SK-N-SH (cell line): ENCODE data around the gene NCF4. TPM values are rescaled to one million over a fixed set of nuclear protein-coding genes. Genes with fewer than 3 reads are reported as not detected.

Experiments
- CTCF ChIA-PET: fragments of 300-600, 350-600 bp; formaldehyde crosslinking; extraction: SDS; loops from one replicate; lab custom pipeline; 2021; lab: Yijun Ruan, JAX
- POLR2A ChIA-PET: fragments of 350-600 bp; sonication (Branson Sonifier 250); formaldehyde crosslinking; extraction: SDS; loops from one replicate; lab custom pipeline; 2020; ENCODE audit warnings: antibody characterized with exemption, inconsistent platforms; lab: Yijun Ruan, JAX
- DNase-seq: peaks from one replicate; pipeline ENCODE4 v3.0.0; 2012
- H2AFZ ChIP-seq: fragments of 200-600 bp; sonication (generic); 2 replicates; pipeline ENCODE4 v1.8.1; 2016; ENCODE audit warnings: antibody characterized with exemption, mild to moderate bottlenecking, low read depth
- H3F3A ChIP-seq: fragments of 200-600 bp; sonication (generic); replicated peaks from 2 replicates; pipeline ENCODE3; 2016; ENCODE audit warnings: antibody characterized with exemption, mild to moderate bottlenecking; ENCODE audit not compliant: insufficient read depth
- H3K27ac ChIP-seq, 2 experiments: fragments of 200-500 bp in 1 of 2; fragments of 200-600 bp in 1 of 2; sonication (Bioruptor generic) in 1 of 2; sonication (generic), shearing (Covaris generic) in 1 of 2; 2 replicates each; pipeline versions ENCODE4 v1.5.1 to v1.6.1; 2014 to 2016; ENCODE audit warnings: low read depth in 2 of 2, inconsistent platforms in 1 of 2, low read length in 1 of 2, mild to moderate bottlenecking in 1 of 2, mixed read lengths in 1 of 2
- H3K27me3 ChIP-seq: fragments of 200-600 bp; sonication (generic), shearing (Covaris generic); 2 replicates; pipeline ENCODE4 v1.6.1; 2016; ENCODE audit warnings: mixed run types; ENCODE audit not compliant: insufficient read depth
- H3K36me3 ChIP-seq, 2 experiments: fragments of 200-500 bp in 1 of 2; fragments of 200-600 bp in 1 of 2; sonication (Bioruptor generic) in 1 of 2; sonication (generic) in 1 of 2; replicated peaks in 1 of 2; 2 replicates each; pipeline versions ENCODE3 to v1.5.1; 2014 to 2016; ENCODE audit warnings: low read length in 1 of 2, mild to moderate bottlenecking in 1 of 2; ENCODE audit not compliant: insufficient read depth in 2 of 2, control insufficient read depth in 1 of 2
- H3K4me1 ChIP-seq, 2 experiments: fragments of 200-500 bp in 1 of 2; fragments of 200-600 bp in 1 of 2; sonication (Bioruptor generic) in 1 of 2; sonication (generic), shearing (Covaris generic) in 1 of 2; 2 replicates each; pipeline versions ENCODE4 v1.5.1 to v1.6.1; 2014 to 2016; ENCODE audit warnings: low read depth in 1 of 2, low read length in 1 of 2, mixed run types in 1 of 2; ENCODE audit not compliant: insufficient read depth in 2 of 2, control insufficient read depth in 1 of 2
- H3K4me2 ChIP-seq: fragments of 200-600 bp; sonication (generic), shearing (Covaris generic); 2 replicates; pipeline ENCODE4 v1.6.1; 2017; ENCODE audit warnings: mixed run types
- H3K4me3 ChIP-seq, 2 experiments: fragments of 200-500 bp in 1 of 2; fragments of 200-600 bp in 1 of 2; sonication (Bioruptor generic) in 1 of 2; sonication (generic), shearing (Covaris generic) in 1 of 2; 2 replicates each; pipeline versions ENCODE4 v1.5.1 to v1.8.1; 2014 to 2016; ENCODE audit warnings: low read depth in 2 of 2, inconsistent platforms in 1 of 2, low read length in 1 of 2, mild to moderate bottlenecking in 1 of 2, mixed read lengths in 1 of 2, moderate library complexity in 1 of 2
- H3K79me2 ChIP-seq: fragments of 200-600 bp; sonication (generic); 2 replicates; pipeline ENCODE4 v1.8.1; 2017; ENCODE audit warnings: mild to moderate bottlenecking; ENCODE audit not compliant: insufficient read depth
- H3K9ac ChIP-seq: fragments of 200-600 bp; sonication (generic); 2 replicates; pipeline ENCODE4 v1.6.1; 2017; ENCODE audit warnings: mixed run types
- H3K9me2 ChIP-seq: fragments of 200-600 bp; sonication (generic); 2 replicates; pipeline ENCODE4 v1.6.1; 2017; ENCODE audit warnings: mixed run types
- H3K9me3 ChIP-seq: fragments of 200-600 bp; sonication (generic); 2 replicates; pipeline ENCODE4 v1.6.1; 2017; ENCODE audit warnings: mixed run types, mild to moderate bottlenecking, moderate library complexity
- H4K20me1 ChIP-seq: fragments of 200-600 bp; sonication (generic); 2 replicates; pipeline ENCODE4 v1.6.1; 2017; ENCODE audit warnings: mild to moderate bottlenecking, mixed run types; ENCODE audit not compliant: insufficient read depth
- CTCF ChIP-seq: fragments of 200-600 bp; sonication (generic); IDR thresholded peaks from 2 replicates; pipeline ENCODE4 v1.6.1; 2017; ENCODE audit warnings: antibody characterized with exemption, mild to moderate bottlenecking, moderate library complexity
- EP300 ChIP-seq, 2 experiments: IDR thresholded peaks; 2 replicates each; pipeline versions ENCODE4 v1.4.0 to v1.6.1; 2012; ENCODE audit warnings: borderline replicate concordance in 1 of 2, low read depth in 1 of 2, low read length in 1 of 2
- EZH2phosphoT487 ChIP-seq: fragments of 200-600 bp; sonication (generic); IDR thresholded peaks from 2 replicates; pipeline ENCODE4 v1.6.1; 2017; ENCODE audit warnings: low read depth, mixed run types, mild to moderate bottlenecking, antibody characterized with exemption, moderate library complexity, borderline replicate concordance
- FOSL2 ChIP-seq: IDR thresholded peaks from 2 replicates; pipeline ENCODE4 v1.4.0; 2012; ENCODE audit warnings: low read depth, mild to moderate bottlenecking, moderate library complexity, borderline replicate concordance
- FOXM1 ChIP-seq: IDR thresholded peaks from 2 replicates; pipeline ENCODE4 v1.4.0; 2012; ENCODE audit warnings: low read depth, mild to moderate bottlenecking
- GABPA ChIP-seq: IDR thresholded peaks from 2 replicates; pipeline ENCODE4 v1.4.0; 2012; ENCODE audit warnings: low read depth, mild to moderate bottlenecking
- GATA2 ChIP-seq: sonication (generic); formaldehyde crosslinking; IDR thresholded peaks from 2 replicates; pipeline ENCODE4 v1.5.0; 2020; ENCODE audit warnings: mild to moderate bottlenecking, missing genetic modification reagents
- IRF3 ChIP-seq: fragments of 150-350 bp; IDR thresholded peaks from 2 replicates; pipeline ENCODE4 v1.6.1; 2016; ENCODE audit warnings: mild to moderate bottlenecking, low read depth, low read length
- MEF2A ChIP-seq: IDR thresholded peaks from 2 replicates; pipeline ENCODE4 v1.4.0; 2012; ENCODE audit warnings: low read depth, borderline replicate concordance
- NFIC ChIP-seq: IDR thresholded peaks from 2 replicates; pipeline ENCODE4 v1.4.0; 2012; ENCODE audit warnings: borderline replicate concordance
- NRF1 ChIP-seq: IDR thresholded peaks from 2 replicates; pipeline ENCODE4 v1.6.1; 2012; ENCODE audit warnings: low read depth, mild to moderate bottlenecking, low read length
- PBX3 ChIP-seq: IDR thresholded peaks from 2 replicates; pipeline ENCODE4; 2012
- POLR2AphosphoS5 ChIP-seq: IDR thresholded peaks from 2 replicates; pipeline ENCODE4 v1.6.1; 2012; ENCODE audit warnings: low read depth, low read length
- RAD21 ChIP-seq: IDR thresholded peaks from 2 replicates; pipeline ENCODE4 v1.6.1; 2012; ENCODE audit warnings: mild to moderate bottlenecking, low read length
- RCOR1 ChIP-seq: fragments of 150-350 bp; IDR thresholded peaks from 2 replicates; pipeline ENCODE4 v1.6.1; 2017; ENCODE audit warnings: antibody characterized with exemption, low read length
- RFX5 ChIP-seq: IDR thresholded peaks from 2 replicates; pipeline ENCODE4 v1.6.1; 2012; ENCODE audit warnings: mild to moderate bottlenecking, improper control_type of control experiment, low read length
- RXRA ChIP-seq: IDR thresholded peaks from 2 replicates; pipeline ENCODE4 v1.4.0; 2012; ENCODE audit warnings: low read depth, mild to moderate bottlenecking, borderline replicate concordance
- SIN3A ChIP-seq: IDR thresholded peaks from 2 replicates; pipeline ENCODE4 v1.6.1; 2012; ENCODE audit warnings: low read depth, mild to moderate bottlenecking, low read length, moderate library complexity, borderline replicate concordance
- TCF12 ChIP-seq: IDR thresholded peaks from 2 replicates; pipeline ENCODE4 v1.4.0; 2012
- TEAD4 ChIP-seq: IDR thresholded peaks from 2 replicates; pipeline ENCODE4 v1.4.0; 2012; ENCODE audit warnings: mild to moderate bottlenecking, borderline replicate concordance; ENCODE audit not compliant: insufficient read depth
- YY1 ChIP-seq: IDR thresholded peaks from 2 replicates; pipeline ENCODE4 v1.4.0; 2012; ENCODE audit warnings: low read depth, mild to moderate bottlenecking
- ZBTB33 ChIP-seq: IDR thresholded peaks from 2 replicates; pipeline ENCODE4 v1.4.0; 2012; ENCODE audit warnings: low read depth, borderline replicate concordance
- WGBS: methylation state at CpG from one replicate; pipeline ENCODE4 v1.1.6; 2017; ENCODE audit warnings: low lambda C conversion rate; 5-methylcytosine and 5-hydroxymethylcytosine counted together
- polyA plus RNA-seq, 3 experiments: library from polyadenylated mRNA; depleted of rRNA; stranded (reverse); fragments of >200 nt; gene quantifications; 2 replicates each; pipeline ENCODE4 v1.2.3, GENCODE V29; 2012

NCF4 gene
- polyA plus RNA-seq, 1 of the 3 experiments (the other 2 are of a cell fraction) = not detected

- no peak overlapping the region for H3K9ac ChIP-seq
- no peaks in the 10 kb centered on the region for H3K9me3 ChIP-seq
- no peaks in the 10 kb centered on the region for H4K20me1 ChIP-seq
- no peak overlapping the region for H3K27ac ChIP-seq
- no peaks in the 10 kb centered on the region for H3K27me3 ChIP-seq
- H3F3A ChIP-seq = no peaks in the 10 kb centered on the region
- CTCF ChIA-PET = interaction anchor here (1.9 to 8.6 kb wide), 2 partner anchors 8 to 82 kb away, joined by 6 to 109 read pairs; no protein-coding TSS in a partner anchor
- H3K79me2 ChIP-seq = no peaks in the 10 kb centered on the region
- H3K4me3 ChIP-seq = no peak overlapping the region
- no peaks in the 10 kb centered on the region for H3K36me3 ChIP-seq
- no peak for DNase-seq
- H2AFZ ChIP-seq = no peak overlapping the region
- H3K4me2 ChIP-seq = no peak overlapping the region
- TF ChIP-seq FOXM1 = no peak
- no peak for TF ChIP-seq GATA2 (CRISPR knock-in tag)
- no peak for TF ChIP-seq FOSL2
- no peak for TF ChIP-seq YY1
- TF ChIP-seq NRF1 = no peak
- no peak for TF ChIP-seq SIN3A
- TF ChIP-seq TCF12 = no peak
- no peak for TF ChIP-seq RXRA
- POLR2A ChIA-PET = no interaction called here
- H3K9me2 ChIP-seq = no peaks in the 10 kb centered on the region
- no peaks in the 10 kb centered on the region for H3K4me1 ChIP-seq
- WGBS = 45% methylated on average over 6 of the region's 6 CpGs
Measured at GRCh38 chr22:36863979-36864378, 3.2 kb downstream of the NCF4 start.

- CTCF ChIA-PET = interaction anchor here (1.3 to 8.6 kb wide), 3 partner anchors 8 to 113 kb away, joined by 4 to 109 read pairs (median 6); no protein-coding TSS in a partner anchor
- H3F3A ChIP-seq = no peaks in the 10 kb centered on the region
- no peak for TF ChIP-seq CTCF
- no peak for TF ChIP-seq PBX3
- TF ChIP-seq EZH2phosphoT487 = no peak
- no peak for TF ChIP-seq SIN3A
- TF ChIP-seq RAD21 = no peak
- TF ChIP-seq GABPA = no peak
- TF ChIP-seq FOSL2 = no peak
- no peak for TF ChIP-seq ZBTB33
- no peak for TF ChIP-seq RCOR1
- TF ChIP-seq POLR2AphosphoS5 = no peak
- no peak for TF ChIP-seq TCF12
- no peak for TF ChIP-seq EP300 (IDR thresholded peaks at IDR 0.05; ENCODE audit: borderline replicate concordance in 1 of 2, low read depth in 1 of 2, low read length in 1 of 2)
- TF ChIP-seq IRF3 = no peak
- TF ChIP-seq NFIC = no peak
- TF ChIP-seq RXRA = no peak
- TF ChIP-seq GATA2 (CRISPR knock-in tag) = no peak
- TF ChIP-seq MEF2A = no peak
- TF ChIP-seq TEAD4 = no peak
- TF ChIP-seq RFX5 = no peak
- no peaks in the 10 kb centered on the region for H3K9me3 ChIP-seq
- H3K9me2 ChIP-seq = no peaks in the 10 kb centered on the region
- WGBS = 73% methylated on average over 12 of the region's 14 CpGs
- no peak overlapping the region for H2AFZ ChIP-seq
- no peak overlapping the region for H3K4me2 ChIP-seq
- no peaks in the 10 kb centered on the region for H3K79me2 ChIP-seq
- no peak for DNase-seq
- H3K9ac ChIP-seq = no peak overlapping the region
- no peak overlapping the region for H3K4me3 ChIP-seq
- no peaks in the 10 kb centered on the region for H4K20me1 ChIP-seq
- H3K4me1 ChIP-seq = no peaks in the 10 kb centered on the region
- H3K27ac ChIP-seq = no peak overlapping the region
- no peaks in the 10 kb centered on the region for H3K27me3 ChIP-seq
- no peaks in the 10 kb centered on the region for H3K36me3 ChIP-seq
- POLR2A ChIA-PET = no interaction called here
Measured at GRCh38 chr22:36864454-36865215, 3.8 kb downstream of the NCF4 start.
